HG03521 (cell line): ENCODE data around the gene THUMPD1.
"Not testable (repeated sequence)": the region's sequence is repeated elsewhere in the genome, so short reads cannot be mapped to it uniquely, and the experiment has no call there.

Source experiments
- ATAC-seq: cut with Tn5 transposase; IDR thresholded peaks from one replicate; pipeline ENCODE4 v1.9.1; 2021; ENCODE audit warnings: mild to moderate bottlenecking, moderate library complexity; ENCODE audit not compliant: unreplicated experiment

THUMPD1 gene

GRCh38 chr16:20750558-20750957, 8.9 kb upstream of the THUMPD1 start:
- no peak for ATAC-seq

- no peak for ATAC-seq
These were observed 7.9 kb upstream of the THUMPD1 start for GRCh38 chr16:20749474-20749873.

GRCh38 chr16:20747030-20747816, 5.6 kb upstream of the THUMPD1 start:
- no peak for ATAC-seq

GRCh38 chr16:20746461-20746860, 4.8 kb upstream of the THUMPD1 start:
- no peak for ATAC-seq

GRCh38 chr16:20744922-20745440, 3.4 kb upstream of the THUMPD1 start:
- ATAC-seq: no peak

GRCh38 chr16:20743591-20743990, 2.0 kb upstream of the THUMPD1 start:
- no peak for ATAC-seq

- ATAC-seq: peak; percentile 79
These were observed 607 bp downstream of the THUMPD1 start for GRCh38 chr16:20740901-20741521.

- ATAC-seq: no peak
These were observed 1.4 kb downstream of the THUMPD1 start for GRCh38 chr16:20740007-20740883.

- no peak for ATAC-seq
These were observed 6.1 kb downstream of the THUMPD1 start for GRCh38 chr16:20735490-20735889.

GRCh38 chr16:20734782-20735181, 6.8 kb downstream of the THUMPD1 start:
- ATAC-seq: no peak

GRCh38 chr16:20734056-20734455, 7.6 kb downstream of the THUMPD1 start:
- no peak for ATAC-seq

- ATAC-seq: no peak
These were observed 12.5 kb downstream of the THUMPD1 start for GRCh38 chr16:20729141-20729540.

- no peak for ATAC-seq
These were observed 14.4 kb downstream of the THUMPD1 start for GRCh38 chr16:20727181-20727580.

- no peak for ATAC-seq
These were observed 15.0 kb downstream of the THUMPD1 start for GRCh38 chr16:20726661-20727060.

- no peak for ATAC-seq
These were observed 21.4 kb downstream of the THUMPD1 start for GRCh38 chr16:20720251-20720650.

- ATAC-seq: not testable (repeated sequence)
These were observed 23.9 kb downstream of the THUMPD1 start for GRCh38 chr16:20717718-20718117.

- ATAC-seq: no peak
These were observed 30.2 kb downstream of the THUMPD1 start for GRCh38 chr16:20711277-20711911.

GRCh38 chr16:20708129-20708528, 33.5 kb downstream of the THUMPD1 start:
- not testable (repeated sequence) for ATAC-seq

- no peak for ATAC-seq
These were observed 34.2 kb downstream of the THUMPD1 start for GRCh38 chr16:20707461-20707860.

- not testable (repeated sequence) for ATAC-seq
These were observed 35.6 kb downstream of the THUMPD1 start for GRCh38 chr16:20705972-20706371.

GRCh38 chr16:20704281-20704680, 37.3 kb downstream of the THUMPD1 start:
- no peak for ATAC-seq
